NCI-H2107 (cell line): ENCODE data around the gene MYH7B.

ENCODE experiments used
- DNase-seq: peaks from one replicate; lab custom pipeline; 2025; lab: John Stamatoyannopoulos, UW

MYH7B gene

DNA sequence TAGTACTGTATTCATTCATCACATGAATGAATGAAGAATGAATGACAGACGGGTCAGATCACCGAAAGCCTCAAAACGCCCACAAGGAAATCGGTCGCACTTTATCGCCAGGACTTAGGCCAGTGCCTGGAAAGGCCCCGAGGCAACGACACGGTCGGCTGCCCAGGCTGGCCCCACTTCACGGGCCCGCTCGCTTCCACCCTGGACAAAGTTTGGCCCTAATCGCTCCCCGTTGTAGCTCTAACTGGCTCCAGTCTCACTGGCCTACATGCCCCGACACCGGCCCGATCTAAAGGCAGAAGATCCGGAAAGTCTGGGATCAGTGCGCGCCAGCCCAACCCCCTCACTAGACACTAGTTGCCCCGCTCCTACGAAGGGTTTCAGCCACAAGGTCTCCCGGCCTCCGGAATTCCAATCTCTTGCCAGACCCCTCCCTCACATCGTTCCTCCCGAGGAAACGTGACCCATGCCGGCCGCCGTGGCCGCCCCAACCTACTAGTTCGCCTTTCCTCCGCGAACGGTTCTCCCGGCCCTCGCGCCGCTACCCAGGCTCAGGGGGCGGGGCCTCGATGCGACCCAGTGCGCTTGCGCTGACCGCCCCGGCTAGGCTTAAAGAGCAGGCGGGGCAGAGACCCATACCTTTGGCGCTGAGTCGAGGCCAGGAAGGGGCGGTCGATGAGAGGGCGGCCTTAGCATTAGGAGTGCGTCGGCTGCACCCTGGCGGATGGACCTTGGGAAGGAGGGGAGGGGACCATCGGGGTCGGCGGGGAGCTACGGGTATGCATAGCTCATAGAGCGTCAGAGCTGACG, at the start of gene MYH7B, which contains the start of gene GSS:
MYH7B (plus strand) TSS at position 638 of the 810 bp plus-strand sequence. CDS start 22,138 bp downstream, outside the sequence.
GSS (minus strand) TSS at position 576 of the 810 bp plus-strand sequence. CDS start 3,954 bp downstream, outside the sequence.
- DNase-seq, result peak; percentile 60

DNA sequence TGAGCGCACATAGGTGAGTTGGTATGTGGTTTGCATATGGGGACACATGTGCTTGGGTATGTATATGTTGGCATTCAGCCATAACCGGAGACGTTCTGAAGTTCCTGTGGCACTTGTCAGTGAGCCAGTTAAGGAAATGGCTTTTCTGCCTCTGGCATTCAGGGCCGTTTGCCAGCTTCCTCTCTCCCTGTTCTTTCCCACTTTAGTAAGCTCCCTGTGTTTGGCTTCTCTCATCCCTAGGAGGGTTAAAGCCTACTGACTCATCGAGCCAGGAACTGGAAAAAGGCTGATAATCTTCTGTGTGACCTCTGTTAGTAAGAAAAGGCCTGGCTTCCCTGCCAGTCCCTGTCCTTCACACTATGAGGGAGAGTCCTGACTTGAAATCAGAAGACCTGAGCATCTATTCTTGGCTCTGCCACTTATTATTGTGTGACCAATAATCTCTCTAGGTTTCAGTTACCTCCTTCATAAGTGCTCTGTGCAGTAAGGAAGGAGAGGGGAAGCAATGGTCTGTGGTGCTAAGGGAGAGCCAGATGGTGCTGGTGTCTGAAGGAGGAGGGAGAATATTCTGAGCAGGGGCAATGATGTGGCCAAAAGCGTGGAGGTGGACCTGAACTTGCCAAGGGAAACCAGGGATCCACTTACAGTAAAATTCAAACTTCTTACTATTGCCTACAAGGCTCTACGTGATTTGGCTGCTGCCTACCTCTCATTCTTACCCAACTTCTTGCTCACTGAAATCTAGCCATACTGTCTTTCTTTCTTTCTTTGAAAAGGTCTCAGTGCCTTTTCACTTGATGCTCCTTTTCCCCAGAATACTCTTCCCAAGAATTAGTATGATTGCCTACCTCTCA, 47.8 kb upstream of the MYH7B start:
- DNase-seq, result peak; percentile 4

- DNase-seq, result no peak
These were observed 40.5 kb upstream of the MYH7B start for GRCh38 chr20:34915131-34915530.

GRCh38 chr20:34915749-34916455, 39.8 kb upstream of the MYH7B start:
- DNase-seq, result no peak

GRCh38 chr20:34916774-34917354, 38.8 kb upstream of the MYH7B start:
- no peak for DNase-seq

GRCh38 chr20:34920055-34920454, 35.6 kb upstream of the MYH7B start:
- DNase-seq, result no peak

GRCh38 chr20:34921436-34921835, 34.2 kb upstream of the MYH7B start:
- DNase-seq, result no peak

- no peak for DNase-seq
These were observed 32.9 kb upstream of the MYH7B start for GRCh38 chr20:34922654-34923381.

- no peak for DNase-seq
These were observed 32.3 kb upstream of the MYH7B start for GRCh38 chr20:34923414-34923813.

DNA sequence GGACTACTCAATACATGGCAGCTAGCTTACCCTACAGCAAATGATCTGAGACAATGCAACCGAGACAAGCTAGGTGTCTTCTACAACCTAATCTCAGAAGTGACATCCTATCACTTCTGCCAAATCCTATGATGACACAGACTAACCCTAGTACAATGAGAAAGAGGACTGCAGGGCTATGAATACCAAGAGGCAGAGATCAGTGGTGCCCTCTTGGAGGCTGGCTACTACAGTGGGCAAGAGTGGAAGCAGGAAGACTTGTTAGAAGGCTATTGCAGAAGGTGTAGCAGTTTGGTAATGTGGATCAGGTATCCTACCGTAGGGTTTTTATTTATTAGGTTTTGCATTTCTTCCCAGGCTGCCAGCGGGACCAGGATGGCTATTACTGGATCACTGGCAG, 30.3 kb upstream of the MYH7B start:
- no peak for DNase-seq

DNA sequence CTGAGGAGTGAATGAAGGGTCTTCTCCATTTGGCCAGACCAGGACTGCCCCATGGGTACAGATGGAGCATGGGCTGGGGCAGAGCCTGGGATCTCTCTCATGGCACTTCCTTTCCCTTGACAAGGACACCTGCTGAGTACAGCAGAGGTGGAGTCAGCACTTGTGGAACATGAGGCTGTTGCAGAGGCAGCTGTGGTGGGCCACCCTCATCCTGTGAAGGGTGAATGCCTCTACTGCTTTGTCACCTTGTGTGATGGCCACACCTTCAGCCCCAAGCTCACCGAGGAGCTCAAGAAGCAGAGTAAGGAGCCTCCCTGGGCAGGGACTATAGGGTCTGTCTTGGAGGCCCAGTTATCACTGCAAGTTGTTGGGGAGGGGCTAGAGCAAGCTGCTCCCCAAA, 29.7 kb upstream of the MYH7B start:
- DNase-seq, result no peak

DNA sequence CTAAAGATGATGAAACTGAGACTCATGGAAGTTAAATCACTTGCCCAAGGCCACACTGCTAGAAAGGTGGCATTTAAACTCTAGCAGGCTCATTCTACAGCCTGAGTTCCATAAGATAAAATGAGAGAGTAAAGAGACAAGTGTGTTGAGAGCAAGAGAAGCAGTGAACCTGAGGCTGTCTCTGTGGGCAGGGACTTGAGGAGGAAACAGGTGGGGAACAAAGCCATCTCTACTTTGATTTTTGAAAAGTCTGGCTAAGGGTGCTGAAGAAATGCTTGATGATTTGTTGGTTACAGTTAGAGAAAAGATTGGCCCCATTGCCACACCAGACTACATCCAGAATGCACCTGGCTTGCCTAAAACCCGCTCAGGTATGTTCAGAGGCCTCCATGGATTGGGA, 29.1 kb upstream of the MYH7B start:
- no peak for DNase-seq

DNA sequence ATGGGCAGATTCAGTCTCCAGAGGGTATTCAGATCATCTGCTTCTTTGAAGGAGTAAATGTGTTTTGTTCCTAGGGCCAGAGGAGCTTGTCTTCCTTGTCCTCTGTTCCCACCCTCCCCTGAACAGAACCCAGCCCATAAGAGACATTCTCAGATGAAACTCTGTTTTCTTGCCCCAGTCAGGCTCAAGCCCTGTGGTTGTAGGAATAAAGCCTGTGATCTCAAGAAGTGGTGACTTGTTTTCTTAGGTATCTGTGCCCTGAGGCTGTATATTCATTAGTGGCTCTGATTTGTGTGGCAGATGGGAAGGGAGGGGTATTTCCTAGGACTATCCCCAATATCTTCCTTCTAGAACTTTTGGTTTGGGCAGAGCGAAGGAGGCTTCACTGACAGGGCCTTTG, 27.9 kb upstream of the MYH7B start:
- no peak for DNase-seq

DNA sequence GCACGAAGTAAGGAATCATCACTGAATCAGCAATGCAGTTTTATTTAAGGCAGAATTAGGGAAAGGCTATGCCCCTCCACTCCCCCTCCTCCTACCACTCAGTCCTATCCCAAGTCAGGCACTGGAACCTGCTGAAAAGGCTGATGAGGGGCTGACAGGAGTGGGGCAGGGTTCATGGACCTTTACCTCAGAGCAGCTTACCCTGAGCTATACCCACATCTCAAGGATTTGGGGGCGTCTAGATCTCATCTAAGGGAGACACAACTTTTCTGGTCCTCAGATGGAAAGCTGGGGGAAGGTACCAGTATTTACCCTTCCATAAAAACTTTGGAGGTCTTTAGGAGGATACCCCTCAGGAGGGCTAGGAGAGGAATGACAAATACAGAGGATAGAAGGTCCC, 27.3 kb upstream of the MYH7B start:
- no peak for DNase-seq

DNA sequence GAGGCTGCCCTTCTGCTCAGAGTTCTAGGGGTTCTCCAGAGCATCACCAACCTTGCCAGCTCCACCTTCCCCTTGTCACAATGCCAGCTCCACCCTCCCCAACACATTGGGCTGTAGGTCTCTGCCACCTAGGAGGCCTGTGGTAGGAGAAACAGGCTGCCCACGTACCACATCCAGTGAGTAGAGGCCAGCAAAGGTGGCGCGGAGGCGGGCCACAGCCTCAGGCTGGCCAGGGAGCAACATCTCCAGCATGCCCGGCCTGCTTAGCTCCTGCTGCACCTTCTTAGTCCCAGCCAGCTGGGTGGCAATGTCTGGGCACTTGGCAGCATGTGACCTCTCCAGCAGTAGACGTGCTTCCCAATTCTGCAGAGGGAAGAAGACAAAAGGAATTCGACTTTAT, 23.9 kb upstream of the MYH7B start:
- no peak for DNase-seq

DNA sequence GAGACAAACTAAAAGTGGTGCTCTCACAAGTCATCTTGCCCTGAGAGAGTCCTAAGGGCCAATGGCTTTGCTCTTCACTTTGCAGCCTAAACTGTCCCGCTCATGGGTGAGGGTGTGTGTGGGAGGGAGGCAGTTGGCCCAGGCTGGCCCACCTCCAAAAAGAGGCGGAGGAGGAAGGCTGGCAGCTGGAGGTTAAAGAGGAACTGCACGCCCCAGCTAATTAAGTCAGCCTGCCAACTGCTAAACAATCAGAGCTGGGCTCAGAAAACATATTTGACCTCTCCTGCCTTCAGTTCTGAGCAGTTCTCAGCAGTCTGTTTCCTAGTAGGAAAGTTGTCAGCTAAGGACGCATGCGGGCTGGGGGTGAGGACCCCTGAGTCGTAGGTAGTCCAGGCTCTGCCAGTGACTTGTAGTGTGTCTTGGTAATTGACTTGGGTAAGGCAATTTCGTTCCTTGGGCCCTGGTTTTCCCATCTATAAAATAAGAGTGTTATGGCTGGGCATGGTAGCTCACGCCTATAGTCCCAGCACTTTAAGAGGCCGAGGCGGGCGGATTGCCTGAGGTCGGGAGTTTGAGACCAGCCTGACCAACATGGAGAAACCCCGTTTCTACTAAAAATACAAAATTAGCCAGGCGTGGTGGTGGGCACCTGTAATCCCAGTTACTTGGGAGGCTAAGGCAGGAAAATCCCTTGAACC, 17.1 kb upstream of the MYH7B start:
- DNase-seq, result no peak

GRCh38 chr20:34940081-34940481, 15.6 kb upstream of the MYH7B start:
- no peak for DNase-seq

- no peak for DNase-seq
These were observed 14.4 kb upstream of the MYH7B start for GRCh38 chr20:34941226-34941625.

- DNase-seq, result no peak
These were observed 13.4 kb upstream of the MYH7B start for GRCh38 chr20:34942301-34942700.

- DNase-seq, result no peak
These were observed 11.7 kb upstream of the MYH7B start for GRCh38 chr20:34943808-34944567.
